Measurements from ENCODE around the gene AOAH. TPM values are rescaled to one million over a fixed set of nuclear protein-coding genes. Genes with fewer than 3 reads are reported as not detected.

The AOAH gene
- total and polyA plus RNA-seq, 4 donors, result 1.9 to 34.9 (median 11.7) TPM

- H3K9me3 ChIP-seq (ENCODE audit: control insufficient read depth, low read length), result no peaks in the 10 kb centered on the region
- H3K27ac ChIP-seq (ENCODE audit: low read depth in 1 of 2, low read length in 2 of 2), result no peak overlapping the region
- intact Hi-C loops (cut with DNase I), result no loop called here
- H3K36me3 ChIP-seq (ENCODE audit: control insufficient read depth in 1 of 2, insufficient read depth in 2 of 2, low read length in 1 of 2), result no peaks in the 10 kb centered on the region
- no peaks in the 10 kb centered on the region for H3K4me1 ChIP-seq (ENCODE audit: control insufficient read depth in 1 of 2, insufficient read depth in 2 of 2, low read length in 2 of 2)
- ATAC-seq (ENCODE audit: low FRiP score), result no peak
- WGBS, 2 donors, result 65 to 75% methylated on average over 5 of the region's 5 CpGs
- DNase-seq, result no peak
- no peak overlapping the region for H3K4me3 ChIP-seq (ENCODE audit: low read length in 2 of 2)
- no peaks in the 10 kb centered on the region for H3K27me3 ChIP-seq (ENCODE audit: control insufficient read depth in 1 of 2, insufficient read depth in 2 of 2, low read length in 1 of 2)
Observed at GRCh38 chr7:36692456-36692855, 31.8 kb downstream of the AOAH start.

GRCh38 chr7:36691983-36692382 lies 32.3 kb downstream of the AOAH start:
- Histone ChIP-seq H3K4me1 (ENCODE audit: control insufficient read depth in 1 of 2, insufficient read depth in 2 of 2, low read length in 2 of 2) (no peaks in the 10 kb centered on the region), H3K9me3 (ENCODE audit: control insufficient read depth, low read length) (no peaks in the 10 kb centered on the region), H3K36me3 (ENCODE audit: control insufficient read depth in 1 of 2, insufficient read depth in 2 of 2, low read length in 1 of 2) (no peaks in the 10 kb centered on the region), H3K27ac (ENCODE audit: low read depth in 1 of 2, low read length in 2 of 2) (no peak overlapping the region), H3K4me3 (ENCODE audit: low read length in 2 of 2) (no peak overlapping the region), H3K27me3 (ENCODE audit: control insufficient read depth in 1 of 2, insufficient read depth in 2 of 2, low read length in 1 of 2) (no peaks in the 10 kb centered on the region)
- DNase-seq (no peak), ATAC-seq (ENCODE audit: low FRiP score) (no peak)
- WGBS, 2 donors, result 69 to 80% methylated on average over 4 of the region's 4 CpGs
- intact Hi-C loops (cut with DNase I), result no loop called here

DNA sequence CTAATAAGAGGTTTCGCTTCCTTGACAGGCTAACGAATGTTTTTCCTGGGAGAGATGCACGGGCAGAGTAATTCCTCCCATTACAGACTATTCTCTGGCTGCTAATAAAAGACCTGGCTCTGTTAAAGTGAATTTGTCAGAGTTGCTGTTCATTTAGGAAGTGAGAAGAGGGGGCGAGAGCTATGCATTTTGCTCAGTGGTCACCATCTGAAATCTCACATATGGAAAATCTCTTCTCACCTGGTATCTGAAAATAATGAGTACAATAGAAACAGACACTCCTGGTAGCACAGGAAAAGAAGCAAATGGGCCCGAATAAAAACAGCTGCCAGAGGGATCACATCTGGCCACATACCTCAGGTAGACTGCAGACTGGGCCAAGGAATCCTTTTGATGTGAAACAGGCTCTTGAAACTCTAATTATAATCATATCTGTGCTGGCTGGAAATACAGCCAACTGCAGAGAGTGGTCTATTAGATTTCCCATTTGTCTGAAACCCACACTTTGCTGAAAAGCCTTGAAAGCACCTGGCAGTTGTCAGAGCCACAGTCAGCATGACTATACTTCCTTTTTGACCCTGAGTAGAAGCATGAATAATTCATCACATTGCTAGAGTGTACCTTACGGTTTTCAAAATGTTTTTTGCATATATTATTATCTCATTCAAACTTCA lies 33.6 kb downstream of the AOAH start:
- 68 to 75% methylated on average over 6 of the region's 6 CpGs for WGBS, 2 donors
- Histone ChIP-seq H3K4me3 (ENCODE audit: low read length in 2 of 2) (no peak overlapping the region), H3K27ac (ENCODE audit: low read depth in 1 of 2, low read length in 2 of 2) (no peak overlapping the region), H3K36me3 (ENCODE audit: control insufficient read depth in 1 of 2, insufficient read depth in 2 of 2, low read length in 1 of 2) (no peaks in the 10 kb centered on the region), H3K9me3 (ENCODE audit: control insufficient read depth, low read length) (no peaks in the 10 kb centered on the region), H3K4me1 (ENCODE audit: control insufficient read depth in 1 of 2, insufficient read depth in 2 of 2, low read length in 2 of 2) (no peaks in the 10 kb centered on the region), H3K27me3 (ENCODE audit: control insufficient read depth in 1 of 2, insufficient read depth in 2 of 2, low read length in 1 of 2) (no peaks in the 10 kb centered on the region)
- ATAC-seq (ENCODE audit: low FRiP score) (no peak), DNase-seq (no peak)
- intact Hi-C loops (cut with DNase I), result no loop called here

GRCh38 chr7:36690041-36690440 lies 34.3 kb downstream of the AOAH start:
- 94 to 96% methylated on average over 4 of the region's 4 CpGs for WGBS, 2 donors
- Histone ChIP-seq H3K27me3 (ENCODE audit: control insufficient read depth in 1 of 2, insufficient read depth in 2 of 2, low read length in 1 of 2) (no peaks in the 10 kb centered on the region), H3K4me1 (ENCODE audit: control insufficient read depth in 1 of 2, insufficient read depth in 2 of 2, low read length in 2 of 2) (no peaks in the 10 kb centered on the region), H3K9me3 (ENCODE audit: control insufficient read depth, low read length) (no peaks in the 10 kb centered on the region), H3K27ac (ENCODE audit: low read depth in 1 of 2, low read length in 2 of 2) (no peak overlapping the region), H3K36me3 (ENCODE audit: control insufficient read depth in 1 of 2, insufficient read depth in 2 of 2, low read length in 1 of 2) (no peaks in the 10 kb centered on the region), H3K4me3 (ENCODE audit: low read length in 2 of 2) (no peak overlapping the region)
- intact Hi-C loops (cut with DNase I), result no loop called here
- no peak for DNase-seq
- no peak for ATAC-seq (ENCODE audit: low FRiP score)

DNA sequence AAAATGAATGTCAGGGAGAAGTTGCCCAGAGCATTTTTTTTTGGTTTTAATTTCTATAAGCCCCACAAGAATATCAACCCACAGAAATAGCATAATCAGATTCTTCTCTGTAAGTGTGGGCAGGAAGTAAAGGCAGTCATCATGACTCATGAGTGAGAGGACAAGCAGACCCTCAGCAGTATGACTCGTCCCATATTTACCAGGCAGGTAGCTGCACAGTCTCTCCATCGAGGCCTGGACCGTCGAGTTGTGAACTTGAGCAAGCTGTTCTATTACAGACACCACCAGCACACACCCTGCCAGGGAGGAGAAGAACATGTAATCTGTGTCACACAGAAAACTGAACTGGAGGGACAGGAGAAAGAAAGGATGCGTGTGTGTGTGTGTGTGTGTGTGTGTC lies 37.8 kb downstream of the AOAH start:
- Histone ChIP-seq H3K27me3 (ENCODE audit: control insufficient read depth in 1 of 2, insufficient read depth in 2 of 2, low read length in 1 of 2) (no peaks in the 10 kb centered on the region), H3K27ac (ENCODE audit: low read depth in 1 of 2, low read length in 2 of 2) (no peak overlapping the region), H3K36me3 (ENCODE audit: control insufficient read depth in 1 of 2, insufficient read depth in 2 of 2, low read length in 1 of 2) (no peaks in the 10 kb centered on the region), H3K9me3 (ENCODE audit: control insufficient read depth, low read length) (no peaks in the 10 kb centered on the region), H3K4me3 (ENCODE audit: low read length in 2 of 2) (no peak overlapping the region), H3K4me1 (ENCODE audit: control insufficient read depth in 1 of 2, insufficient read depth in 2 of 2, low read length in 2 of 2) (no peaks in the 10 kb centered on the region)
- no peak for ATAC-seq (ENCODE audit: low FRiP score)
- intact Hi-C loops (cut with DNase I), result no loop called here
- WGBS, 2 donors, result 74 to 80% methylated on average over 5 of the region's 5 CpGs
- DNase-seq, result no peak

DNA sequence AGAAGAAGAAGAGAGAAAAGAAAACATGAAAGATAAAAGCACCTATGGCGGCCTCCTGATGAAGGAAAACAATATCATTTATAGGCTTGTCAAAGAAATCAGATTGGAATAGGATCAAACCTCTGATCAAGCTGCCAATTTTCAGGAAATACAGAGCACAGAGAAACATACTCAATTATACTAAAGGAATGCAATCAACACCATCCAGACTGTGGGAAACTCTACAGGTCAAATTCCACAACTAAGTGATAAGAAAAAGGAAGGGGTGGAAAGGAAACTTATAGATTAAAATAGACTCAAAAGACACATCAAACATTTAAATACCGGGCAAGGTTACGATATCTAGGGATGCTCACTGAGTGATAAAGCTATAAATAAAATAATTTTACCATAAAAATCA lies 39.3 kb downstream of the AOAH start:
- H3K4me3 ChIP-seq (ENCODE audit: low read length in 2 of 2), result no peak overlapping the region
- WGBS, 2 donors, result 40 to 57% methylated on average over 3 of the region's 3 CpGs
- intact Hi-C loops (cut with DNase I), result no loop called here
- H3K27me3 ChIP-seq (ENCODE audit: control insufficient read depth in 1 of 2, insufficient read depth in 2 of 2, low read length in 1 of 2), result no peaks in the 10 kb centered on the region
- DNase-seq (no peak), ATAC-seq (ENCODE audit: low FRiP score) (no peak)
- H3K9me3 ChIP-seq (ENCODE audit: control insufficient read depth, low read length), result no peaks in the 10 kb centered on the region
- no peak overlapping the region for H3K27ac ChIP-seq (ENCODE audit: low read depth in 1 of 2, low read length in 2 of 2)
- H3K4me1 ChIP-seq (ENCODE audit: control insufficient read depth in 1 of 2, insufficient read depth in 2 of 2, low read length in 2 of 2), result no peaks in the 10 kb centered on the region
- no peaks in the 10 kb centered on the region for H3K36me3 ChIP-seq (ENCODE audit: control insufficient read depth in 1 of 2, insufficient read depth in 2 of 2, low read length in 1 of 2)

GRCh38 chr7:36683695-36684357 lies 40.5 kb downstream of the AOAH start:
- Histone ChIP-seq H3K4me3 (ENCODE audit: low read length in 2 of 2) (no peak overlapping the region), H3K27me3 (ENCODE audit: control insufficient read depth in 1 of 2, insufficient read depth in 2 of 2, low read length in 1 of 2) (no peaks in the 10 kb centered on the region), H3K36me3 (ENCODE audit: control insufficient read depth in 1 of 2, insufficient read depth in 2 of 2, low read length in 1 of 2) (no peaks in the 10 kb centered on the region), H3K4me1 (ENCODE audit: control insufficient read depth in 1 of 2, insufficient read depth in 2 of 2, low read length in 2 of 2) (no peaks in the 10 kb centered on the region), H3K27ac (ENCODE audit: low read depth in 1 of 2, low read length in 2 of 2) (no peak overlapping the region), H3K9me3 (ENCODE audit: control insufficient read depth, low read length) (no peaks in the 10 kb centered on the region)
- intact Hi-C loops (cut with DNase I), result no loop called here
- ATAC-seq (ENCODE audit: low FRiP score) (no peak), DNase-seq (no peak)
- 84 to 89% methylated on average over 4 of the region's 4 CpGs for WGBS, 2 donors

GRCh38 chr7:36683111-36683510 lies 41.2 kb downstream of the AOAH start:
- no peak overlapping the region for H3K27ac ChIP-seq (ENCODE audit: low read depth in 1 of 2, low read length in 2 of 2)
- no peak for DNase-seq
- no peaks in the 10 kb centered on the region for H3K27me3 ChIP-seq (ENCODE audit: control insufficient read depth in 1 of 2, insufficient read depth in 2 of 2, low read length in 1 of 2)
- WGBS, 2 donors, result 83% methylated on average over 1 of the region's 1 CpG
- no peaks in the 10 kb centered on the region for H3K4me1 ChIP-seq (ENCODE audit: control insufficient read depth in 1 of 2, insufficient read depth in 2 of 2, low read length in 2 of 2)
- no peaks in the 10 kb centered on the region for H3K9me3 ChIP-seq (ENCODE audit: control insufficient read depth, low read length)
- H3K36me3 ChIP-seq (ENCODE audit: control insufficient read depth in 1 of 2, insufficient read depth in 2 of 2, low read length in 1 of 2), result no peaks in the 10 kb centered on the region
- no peak overlapping the region for H3K4me3 ChIP-seq (ENCODE audit: low read length in 2 of 2)
- ATAC-seq (ENCODE audit: low FRiP score), result no peak
- intact Hi-C loops (cut with DNase I), result no loop called here

- DNase-seq, result no peak
- Histone ChIP-seq H3K9me3 (ENCODE audit: control insufficient read depth, low read length) (no peaks in the 10 kb centered on the region), H3K27me3 (ENCODE audit: control insufficient read depth in 1 of 2, insufficient read depth in 2 of 2, low read length in 1 of 2) (no peaks in the 10 kb centered on the region), H3K27ac (ENCODE audit: low read depth in 1 of 2, low read length in 2 of 2) (no peak overlapping the region), H3K4me1 (ENCODE audit: control insufficient read depth in 1 of 2, insufficient read depth in 2 of 2, low read length in 2 of 2) (no peaks in the 10 kb centered on the region), H3K36me3 (ENCODE audit: control insufficient read depth in 1 of 2, insufficient read depth in 2 of 2, low read length in 1 of 2) (no peaks in the 10 kb centered on the region), H3K4me3 (ENCODE audit: low read length in 2 of 2) (no peak overlapping the region)
- ATAC-seq (ENCODE audit: low FRiP score), result no peak
- intact Hi-C loops (cut with DNase I), result no loop called here
- WGBS, 2 donors, result 78 to 79% methylated on average over 2 of the region's 2 CpGs
Observed at GRCh38 chr7:36682102-36682501, 42.2 kb downstream of the AOAH start.
